Fibroblast of lung (primary cell): Measurements from ENCODE around the gene WDR41. TPM values are rescaled to one million over a fixed set of nuclear protein-coding genes. Genes with fewer than 3 reads are reported as not detected.
A peak's percentile ranks its signal among the peaks of the same experiment; 100 is the strongest.

Experiments used
- DNase-seq, 2 donors: peaks; one replicate each; pipeline versions ENCODE4 v3.0.0 to v3.0.0-alpha.2; 2010; ENCODE audit warnings: low read depth in 2 of 2
- H2AFZ ChIP-seq: 2 replicates; pipeline ENCODE4 v1.5.1; 2012; ENCODE audit warnings: low read length, control low read depth, inconsistent platforms
- H3K27ac ChIP-seq: 2 replicates; pipeline ENCODE4 v1.5.1; 2011; ENCODE audit warnings: low read length, control low read depth; ENCODE audit not compliant: insufficient read depth
- H3K27me3 ChIP-seq: 2 replicates; pipeline ENCODE4 v1.5.1; 2011; ENCODE audit warnings: mild to moderate bottlenecking, low read length; ENCODE audit not compliant: control insufficient read depth, insufficient read depth
- H3K36me3 ChIP-seq: 2 replicates; pipeline ENCODE4 v1.5.1; 2011; ENCODE audit warnings: low read length; ENCODE audit not compliant: control insufficient read depth, insufficient read depth
- H3K4me1 ChIP-seq: 2 replicates; pipeline ENCODE4 v1.5.1; 2011; ENCODE audit warnings: low read length; ENCODE audit not compliant: control insufficient read depth, insufficient read depth; ENCODE audit errors: extremely low read depth
- H3K4me2 ChIP-seq: 2 replicates; pipeline ENCODE4 v1.5.1; 2011; ENCODE audit warnings: low read length, control low read depth; ENCODE audit not compliant: insufficient read depth; ENCODE audit errors: extremely low read depth
- H3K4me3 ChIP-seq, 4 experiments: fragments of 200-600 bp in 1 of 4; sonication (generic) in 1 of 4; replicated peaks in 1 of 4; 2 replicates each; pipeline ENCODE4 v1.5.1; 2011 to 2016; ENCODE audit warnings: low read length in 4 of 4, low read depth in 3 of 4, mild to moderate bottlenecking in 3 of 4, control low read depth in 2 of 4, inconsistent platforms in 1 of 4, mixed read lengths in 1 of 4; ENCODE audit not compliant: insufficient read depth in 1 of 4; ENCODE audit errors: control extremely low read depth in 1 of 4
- H3K79me2 ChIP-seq: 2 replicates; pipeline ENCODE4 v1.5.1; 2012; ENCODE audit warnings: mild to moderate bottlenecking, low read length, inconsistent platforms; ENCODE audit not compliant: control insufficient read depth, insufficient read depth
- H3K9ac ChIP-seq: 2 replicates; pipeline ENCODE4 v1.5.1; 2011; ENCODE audit warnings: mild to moderate bottlenecking, low read length, control low read depth; ENCODE audit not compliant: insufficient read depth
- H3K9me3 ChIP-seq: 2 replicates; pipeline ENCODE4 v1.5.1; 2012; ENCODE audit warnings: low read depth, low read length; ENCODE audit not compliant: control insufficient read depth, insufficient read depth
- H4K20me1 ChIP-seq: 2 replicates; pipeline ENCODE4 v1.5.1; 2011; ENCODE audit warnings: low read length; ENCODE audit not compliant: control insufficient read depth, insufficient read depth; ENCODE audit errors: extremely low read depth
- EZH2 ChIP-seq: IDR thresholded peaks from 2 replicates; pipeline ENCODE4 v1.5.1; 2012; ENCODE audit warnings: low read length, control low read depth, mild to moderate bottlenecking; ENCODE audit errors: missing control alignments
- polyA plus RNA-seq, 2 donors: library from polyadenylated mRNA; depleted of rRNA in 1 of 2; stranded (reverse) in 1 of 2; unstranded in 1 of 2; fragments of >200 nt; gene quantifications; 2 replicates each; pipeline ENCODE4 v1.2.1, GENCODE V29; 2011 to 2012; ENCODE audit warnings: missing spikeins in 1 of 2
- total RNA-seq: library from RNA; depleted of rRNA; stranded (reverse); fragments of >200 nt; gene quantifications from 2 replicates; pipeline ENCODE4 v1.2.1, GENCODE V29; 2014
- TF ChIP-seq, protein P1 (sequence below), 2 donors: IDR thresholded peaks in 1 of 2; conservative IDR thresholded peaks in 1 of 2; 1 replicate in 1 of 2; 2 replicates in 1 of 2; pipeline ENCODE4 v1.5.1; 2011 to 2012; ENCODE audit warnings: low read length in 2 of 2, control low read depth in 1 of 2, inconsistent platforms in 1 of 2, low read depth in 1 of 2, mild to moderate bottlenecking in 1 of 2

The WDR41 gene
- total and polyA plus RNA-seq, 2 donors (not counting 1 experiment from before 2014, with no cell fraction given), result 116 to 161 TPM

DNA sequence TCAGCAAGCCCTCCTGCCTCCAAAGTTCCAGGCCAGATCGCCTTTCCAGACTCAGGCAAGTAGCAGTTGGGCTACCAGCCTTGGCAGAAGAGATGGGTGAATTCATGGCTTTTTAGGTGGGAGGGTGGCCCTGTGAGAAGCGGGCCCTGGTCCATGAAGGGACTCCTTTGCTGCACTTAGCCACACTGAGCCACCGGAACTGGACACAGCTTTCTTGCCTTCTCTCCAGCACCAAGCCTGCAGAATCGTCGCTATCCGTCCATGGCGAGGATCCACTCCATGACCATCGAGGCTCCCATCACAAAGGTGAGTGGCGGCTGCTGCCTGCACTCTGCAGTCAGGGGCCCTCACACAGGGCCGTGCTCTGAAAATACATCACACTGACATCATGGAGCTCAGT is 85.0 kb downstream of the WDR41 start:
- Histone ChIP-seq H3K4me2 (no peak overlapping the region), H3K79me2 (no peaks in the 10 kb centered on the region)

DNA sequence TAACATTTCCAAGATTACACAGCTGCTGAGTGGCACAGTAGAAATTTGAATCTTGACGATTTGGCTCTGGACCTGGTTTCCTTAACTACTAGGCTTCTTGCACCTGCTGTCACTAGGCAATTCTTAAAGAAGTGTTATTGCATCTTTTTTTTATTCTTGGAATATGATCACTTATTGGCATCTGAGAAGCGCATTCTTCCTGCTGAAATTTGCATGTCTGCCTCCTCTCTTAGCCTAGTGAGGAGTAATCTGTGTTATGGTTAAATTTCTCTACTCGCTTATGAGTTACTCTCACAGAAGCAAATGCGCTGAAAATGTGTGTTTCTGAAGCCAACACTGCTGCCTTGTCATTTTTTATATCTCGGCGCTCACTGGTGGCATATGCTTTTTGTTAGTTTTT is 89.3 kb downstream of the WDR41 start:
- no peaks in the 10 kb centered on the region for H4K20me1 ChIP-seq
- no peaks in the 10 kb centered on the region for H3K79me2 ChIP-seq
- no peaks in the 10 kb centered on the region for H3K27me3 ChIP-seq
- H3K9ac ChIP-seq, result no peak overlapping the region
- no peak overlapping the region for H3K4me3 ChIP-seq
- H2AFZ ChIP-seq, result no peak overlapping the region
- H3K4me1 ChIP-seq, result no peaks in the 10 kb centered on the region
- TF ChIP-seq, protein P1, sequence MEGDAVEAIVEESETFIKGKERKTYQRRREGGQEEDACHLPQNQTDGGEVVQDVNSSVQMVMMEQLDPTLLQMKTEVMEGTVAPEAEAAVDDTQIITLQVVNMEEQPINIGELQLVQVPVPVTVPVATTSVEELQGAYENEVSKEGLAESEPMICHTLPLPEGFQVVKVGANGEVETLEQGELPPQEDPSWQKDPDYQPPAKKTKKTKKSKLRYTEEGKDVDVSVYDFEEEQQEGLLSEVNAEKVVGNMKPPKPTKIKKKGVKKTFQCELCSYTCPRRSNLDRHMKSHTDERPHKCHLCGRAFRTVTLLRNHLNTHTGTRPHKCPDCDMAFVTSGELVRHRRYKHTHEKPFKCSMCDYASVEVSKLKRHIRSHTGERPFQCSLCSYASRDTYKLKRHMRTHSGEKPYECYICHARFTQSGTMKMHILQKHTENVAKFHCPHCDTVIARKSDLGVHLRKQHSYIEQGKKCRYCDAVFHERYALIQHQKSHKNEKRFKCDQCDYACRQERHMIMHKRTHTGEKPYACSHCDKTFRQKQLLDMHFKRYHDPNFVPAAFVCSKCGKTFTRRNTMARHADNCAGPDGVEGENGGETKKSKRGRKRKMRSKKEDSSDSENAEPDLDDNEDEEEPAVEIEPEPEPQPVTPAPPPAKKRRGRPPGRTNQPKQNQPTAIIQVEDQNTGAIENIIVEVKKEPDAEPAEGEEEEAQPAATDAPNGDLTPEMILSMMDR (conservative IDR thresholded peaks at IDR 0.05 in 1 of 2, IDR thresholded peaks at IDR 0.05 in 1 of 2; ENCODE audit: low read depth in 1 of 2, low read length in 2 of 2), result no peak
- TF ChIP-seq EZH2, result no peak
- no peak overlapping the region for H3K27ac ChIP-seq
- H3K4me2 ChIP-seq, result no peak overlapping the region
- no peak for DNase-seq
- H3K9me3 ChIP-seq, result no peaks in the 10 kb centered on the region
- no peaks in the 10 kb centered on the region for H3K36me3 ChIP-seq

More for the DNA sequence above, 85.0 kb downstream of the WDR41 start:
- H3K9me3 ChIP-seq, result no peaks in the 10 kb centered on the region
- peaks cover 7% of the 10 kb centered on the region for H3K27me3 ChIP-seq
- TF ChIP-seq, protein P1 (conservative IDR thresholded peaks at IDR 0.05 in 1 of 2, IDR thresholded peaks at IDR 0.05 in 1 of 2; ENCODE audit: low read depth in 1 of 2, low read length in 2 of 2), result no peak
- no peak overlapping the region for H3K9ac ChIP-seq
- no peaks in the 10 kb centered on the region for H3K4me1 ChIP-seq
- no peak for DNase-seq
- H4K20me1 ChIP-seq, result no peaks in the 10 kb centered on the region
- H3K36me3 ChIP-seq, result no peaks in the 10 kb centered on the region
- H3K4me3 ChIP-seq, result no peak overlapping the region
- no peak overlapping the region for H2AFZ ChIP-seq
- no peak overlapping the region for H3K27ac ChIP-seq

DNA sequence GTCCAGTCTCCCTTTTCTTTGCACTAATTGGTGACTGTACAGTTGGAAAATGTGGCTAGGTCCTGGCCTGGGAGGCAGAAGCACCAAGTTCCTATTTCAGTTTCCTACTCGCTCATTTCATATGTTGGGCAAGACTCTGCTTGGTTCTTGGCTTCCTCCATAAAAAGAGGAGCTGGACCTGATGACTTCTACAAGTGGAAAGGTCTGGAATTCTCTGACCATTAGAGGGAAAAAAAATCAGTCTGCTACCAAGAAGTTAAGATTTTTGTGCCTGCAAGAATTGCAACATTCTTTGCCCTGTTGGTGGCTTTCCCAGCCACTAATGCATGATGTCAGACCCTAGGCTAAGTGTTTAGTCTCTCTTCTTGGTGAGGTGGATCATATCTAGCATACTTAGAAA is 91.5 kb downstream of the WDR41 start:
- H3K9me3 ChIP-seq, result no peaks in the 10 kb centered on the region
- no peaks in the 10 kb centered on the region for H4K20me1 ChIP-seq
- TF ChIP-seq, protein P1 (conservative IDR thresholded peaks at IDR 0.05 in 1 of 2, IDR thresholded peaks at IDR 0.05 in 1 of 2; ENCODE audit: low read depth in 1 of 2, low read length in 2 of 2), result no peak
- no peak for TF ChIP-seq EZH2
- H3K79me2 ChIP-seq, result no peaks in the 10 kb centered on the region
- no peak overlapping the region for H3K4me3 ChIP-seq
- H3K4me2 ChIP-seq, result no peak overlapping the region
- DNase-seq, result peak in 1 of 2 donors; percentile 16
- no peaks in the 10 kb centered on the region for H3K27me3 ChIP-seq
- no peak overlapping the region for H3K27ac ChIP-seq
- no peak overlapping the region for H2AFZ ChIP-seq
- H3K36me3 ChIP-seq, result no peaks in the 10 kb centered on the region
- H3K4me1 ChIP-seq, result no peaks in the 10 kb centered on the region
- no peak overlapping the region for H3K9ac ChIP-seq
